NCI-H1105 treated with DMSO at 0.1 percent for 48 hours (cell line): Measurements from ENCODE around the gene DOCK4.
"Not testable (repeated sequence)": the region's sequence is repeated elsewhere in the genome, so short reads cannot be mapped to it uniquely, and the experiment has no call there.

Experiments used
- DNase-seq: peaks from one replicate; lab custom pipeline; 2025; lab: John Stamatoyannopoulos, UW

Gene DOCK4, protein sequence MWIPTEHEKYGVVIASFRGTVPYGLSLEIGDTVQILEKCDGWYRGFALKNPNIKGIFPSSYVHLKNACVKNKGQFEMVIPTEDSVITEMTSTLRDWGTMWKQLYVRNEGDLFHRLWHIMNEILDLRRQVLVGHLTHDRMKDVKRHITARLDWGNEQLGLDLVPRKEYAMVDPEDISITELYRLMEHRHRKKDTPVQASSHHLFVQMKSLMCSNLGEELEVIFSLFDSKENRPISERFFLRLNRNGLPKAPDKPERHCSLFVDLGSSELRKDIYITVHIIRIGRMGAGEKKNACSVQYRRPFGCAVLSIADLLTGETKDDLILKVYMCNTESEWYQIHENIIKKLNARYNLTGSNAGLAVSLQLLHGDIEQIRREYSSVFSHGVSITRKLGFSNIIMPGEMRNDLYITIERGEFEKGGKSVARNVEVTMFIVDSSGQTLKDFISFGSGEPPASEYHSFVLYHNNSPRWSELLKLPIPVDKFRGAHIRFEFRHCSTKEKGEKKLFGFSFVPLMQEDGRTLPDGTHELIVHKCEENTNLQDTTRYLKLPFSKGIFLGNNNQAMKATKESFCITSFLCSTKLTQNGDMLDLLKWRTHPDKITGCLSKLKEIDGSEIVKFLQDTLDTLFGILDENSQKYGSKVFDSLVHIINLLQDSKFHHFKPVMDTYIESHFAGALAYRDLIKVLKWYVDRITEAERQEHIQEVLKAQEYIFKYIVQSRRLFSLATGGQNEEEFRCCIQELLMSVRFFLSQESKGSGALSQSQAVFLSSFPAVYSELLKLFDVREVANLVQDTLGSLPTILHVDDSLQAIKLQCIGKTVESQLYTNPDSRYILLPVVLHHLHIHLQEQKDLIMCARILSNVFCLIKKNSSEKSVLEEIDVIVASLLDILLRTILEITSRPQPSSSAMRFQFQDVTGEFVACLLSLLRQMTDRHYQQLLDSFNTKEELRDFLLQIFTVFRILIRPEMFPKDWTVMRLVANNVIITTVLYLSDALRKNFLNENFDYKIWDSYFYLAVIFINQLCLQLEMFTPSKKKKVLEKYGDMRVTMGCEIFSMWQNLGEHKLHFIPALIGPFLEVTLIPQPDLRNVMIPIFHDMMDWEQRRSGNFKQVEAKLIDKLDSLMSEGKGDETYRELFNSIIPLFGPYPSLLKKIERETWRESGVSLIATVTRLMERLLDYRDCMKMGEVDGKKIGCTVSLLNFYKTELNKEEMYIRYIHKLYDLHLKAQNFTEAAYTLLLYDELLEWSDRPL (N-terminal part only)

DNA sequence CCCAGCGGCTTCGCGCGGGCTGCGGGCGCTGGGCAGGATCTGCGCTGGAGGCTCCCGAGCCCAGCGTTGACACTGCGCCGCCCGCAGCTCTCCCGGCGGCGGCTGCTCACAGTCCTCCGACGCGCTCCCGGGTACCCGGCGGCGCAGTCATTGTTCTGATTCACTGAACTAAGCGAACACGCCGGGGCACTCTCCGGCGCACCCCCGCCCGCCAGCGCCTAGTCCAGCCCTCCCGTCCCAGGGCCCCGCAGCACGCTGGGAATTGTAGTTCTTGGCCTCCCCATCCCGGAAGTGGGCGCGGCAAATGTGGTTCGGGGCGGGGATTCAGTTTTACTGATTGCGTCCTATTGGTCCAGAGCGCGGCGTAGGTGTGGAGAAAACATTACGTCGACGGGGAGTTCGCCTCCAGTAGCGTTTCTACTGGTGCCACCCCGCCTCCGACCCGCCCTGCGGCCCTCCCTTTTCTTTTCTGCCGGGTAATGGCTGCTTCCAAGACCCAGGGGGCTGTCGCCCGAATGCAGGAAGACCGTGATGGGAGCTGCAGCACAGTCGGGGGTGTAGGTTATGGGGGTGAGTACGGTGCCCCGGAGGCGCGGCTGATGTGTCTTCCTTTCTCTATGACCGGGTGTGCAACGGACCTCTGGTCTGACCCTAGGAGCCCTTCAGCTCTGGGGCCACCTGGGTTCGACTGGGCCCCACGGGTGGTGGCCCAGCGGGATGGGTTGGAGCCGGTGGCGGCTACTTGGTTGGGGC, at the start of gene DOCK4, which contains the start of gene ZNF277:
DOCK4 (minus strand) TSS at position 162 of the 753 bp plus-strand sequence. CDS start 261 bp downstream, outside the sequence.
ZNF277 (plus strand) TSS at position 458 of the 753 bp plus-strand sequence; CDS start at position 480, 22 bp downstream.
- peak; percentile 99 for DNase-seq

DNA sequence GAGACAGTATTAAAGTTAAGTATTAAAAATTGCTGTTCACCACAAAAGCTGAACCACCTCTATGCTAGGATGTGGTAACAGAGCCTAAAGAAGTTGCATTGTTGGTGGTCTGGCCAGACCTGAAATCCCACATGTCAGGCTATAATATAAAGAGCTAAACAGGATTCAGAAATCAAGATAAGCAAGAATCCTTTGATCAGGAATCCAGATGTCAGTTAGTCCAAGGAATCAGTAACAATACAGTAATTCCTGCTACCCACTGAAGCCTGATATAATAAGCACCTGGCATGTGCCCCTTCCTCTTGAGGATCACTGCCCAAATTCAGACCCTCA, 49.2 kb upstream of the DOCK4 start:
- no peak for DNase-seq

- no peak for DNase-seq
Measured at GRCh38 chr7:112254709-112255387, 48.6 kb upstream of the DOCK4 start.

GRCh38 chr7:112254156-112254555, 48.0 kb upstream of the DOCK4 start:
- DNase-seq, result peak; percentile 55

DNA sequence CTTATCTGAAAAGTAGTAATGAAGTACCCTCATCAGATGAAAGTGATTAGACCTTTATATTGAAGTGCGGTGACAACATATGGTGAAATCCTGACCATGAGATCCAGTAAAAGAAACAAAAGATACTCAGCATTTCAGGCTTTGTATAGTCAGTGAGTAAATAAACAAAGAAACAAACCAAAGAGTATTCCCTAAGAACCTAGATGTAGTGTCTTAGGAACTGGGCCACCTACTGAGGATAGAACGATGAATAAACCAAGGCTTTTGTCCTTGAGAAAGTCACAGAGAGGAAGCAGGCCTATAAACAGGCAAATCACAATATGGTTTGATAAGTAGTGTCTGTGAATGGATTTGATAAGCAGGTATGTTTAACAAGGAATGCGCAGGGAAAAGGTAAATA, 46.5 kb upstream of the DOCK4 start:
- DNase-seq, result no peak

- no peak for DNase-seq
Measured at GRCh38 chr7:112252141-112252540, 45.9 kb upstream of the DOCK4 start.

GRCh38 chr7:112249967-112250366, 43.8 kb upstream of the DOCK4 start:
- not testable (repeated sequence) for DNase-seq

DNA sequence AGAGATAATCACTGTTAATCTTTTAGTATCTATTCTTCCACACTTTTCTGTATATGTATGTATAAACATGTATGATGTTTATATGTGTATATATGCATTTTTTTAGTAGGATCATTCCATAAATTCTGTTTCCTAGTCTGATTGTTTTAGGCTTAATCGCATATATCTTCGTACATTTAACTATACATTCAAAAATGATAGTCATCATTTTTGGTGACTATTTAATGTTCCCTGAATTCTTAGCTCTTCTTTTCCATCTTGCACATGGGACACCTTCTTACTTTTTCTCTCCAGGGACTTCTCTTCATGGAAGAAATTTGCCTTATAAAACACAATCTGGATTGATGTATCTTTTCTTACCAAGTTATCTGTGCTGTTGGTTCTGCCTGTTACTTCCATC, 42.4 kb upstream of the DOCK4 start:
- DNase-seq, result no peak

GRCh38 chr7:112238852-112239610, 32.8 kb upstream of the DOCK4 start:
- no peak for DNase-seq

DNA sequence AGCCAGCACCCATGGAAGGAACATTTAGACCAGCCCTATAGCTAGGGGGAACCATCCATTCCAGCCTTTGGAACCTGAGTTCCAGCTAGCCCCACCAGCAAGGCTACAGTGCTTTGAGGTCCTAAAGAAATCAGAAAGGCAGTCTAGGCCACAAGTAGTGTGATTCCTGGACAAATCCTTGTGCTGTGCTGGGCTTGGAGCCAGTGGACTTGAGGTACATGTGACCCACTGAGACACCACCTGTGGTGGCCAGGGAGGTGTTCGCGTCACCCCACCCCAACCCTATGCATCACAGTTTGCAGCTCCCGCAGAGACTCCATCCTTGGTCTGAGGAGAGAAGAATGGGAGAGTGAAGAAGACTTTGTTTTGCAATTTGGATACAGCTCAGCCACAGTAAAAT, 32.1 kb upstream of the DOCK4 start:
- DNase-seq, result no peak

- DNase-seq, result no peak
Measured at GRCh38 chr7:112236597-112236996, 30.4 kb upstream of the DOCK4 start.

DNA sequence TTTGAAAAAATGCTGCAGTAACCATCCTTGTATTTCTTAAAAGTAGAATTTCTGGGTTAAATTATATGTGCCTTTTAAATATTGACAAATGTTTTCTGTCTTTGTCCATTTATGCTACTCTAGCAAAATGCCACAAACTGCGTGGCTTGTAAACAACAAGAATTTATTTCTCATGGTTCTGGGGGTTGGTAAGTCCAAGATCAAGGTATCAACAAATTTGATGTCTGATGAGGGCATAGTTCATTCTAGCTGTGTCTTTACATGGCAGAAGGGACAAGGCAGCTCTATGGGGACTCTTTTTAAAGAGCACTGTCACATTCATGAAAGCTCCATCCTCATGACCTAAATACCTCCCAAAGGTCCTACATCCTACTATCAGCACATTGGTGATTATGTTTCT, 27.9 kb upstream of the DOCK4 start:
- DNase-seq, result no peak

- DNase-seq, result no peak
Measured at GRCh38 chr7:112233048-112233697, 27.0 kb upstream of the DOCK4 start.

DNA sequence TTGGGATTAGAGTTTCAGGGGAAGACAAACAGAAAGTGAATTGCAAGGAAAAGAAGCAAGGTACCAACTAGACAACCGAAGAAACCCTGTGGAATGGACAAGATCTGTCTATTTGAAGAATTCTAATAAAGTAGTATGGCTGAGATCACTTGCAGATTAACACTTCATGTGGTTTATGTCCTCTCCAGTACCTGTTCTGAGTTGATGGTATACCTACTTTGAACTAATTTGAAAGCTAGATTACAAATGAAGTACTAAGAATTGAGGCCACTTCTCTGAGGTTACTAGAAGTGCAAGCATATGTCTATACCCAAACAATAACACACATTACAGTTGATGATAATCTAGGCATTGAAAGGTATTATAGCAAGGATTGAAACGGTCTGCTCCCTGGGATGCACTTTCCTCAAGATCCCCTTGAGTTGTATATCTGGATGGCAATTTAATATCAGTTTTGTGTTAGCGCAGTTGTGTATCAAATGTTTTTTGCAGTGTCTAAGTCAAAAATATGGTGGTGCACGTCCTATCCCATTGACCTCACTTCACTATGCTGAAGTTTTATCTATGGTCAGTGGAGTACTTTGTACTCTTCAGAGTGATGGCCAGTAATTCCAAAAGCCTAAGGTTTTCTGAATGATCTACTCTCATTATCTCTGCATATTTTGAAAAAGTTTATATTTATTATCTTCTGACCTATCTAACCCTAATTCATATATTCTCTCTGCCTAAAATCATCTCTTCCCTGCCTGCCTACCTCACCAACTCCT, 26.2 kb upstream of the DOCK4 start:
- no peak for DNase-seq

DNA sequence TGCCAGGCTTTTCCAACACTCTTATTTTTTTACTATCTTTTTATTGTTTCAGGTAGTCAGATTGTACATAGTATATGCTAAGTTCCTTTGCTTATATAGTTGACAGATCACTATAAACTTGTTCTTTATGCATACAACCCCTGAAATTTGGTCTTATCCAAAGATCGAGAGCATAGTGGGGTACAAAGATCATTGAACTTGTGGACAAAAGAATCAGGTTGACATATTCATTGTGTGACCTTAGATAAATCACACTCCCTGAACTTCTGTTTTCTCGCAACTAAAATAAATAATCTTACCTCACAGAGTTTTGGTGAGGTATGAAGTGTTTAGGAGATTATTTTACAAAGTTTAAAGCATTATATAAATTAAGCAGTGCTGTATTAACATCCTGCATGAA, 22.4 kb upstream of the DOCK4 start:
- DNase-seq, result no peak

DNA sequence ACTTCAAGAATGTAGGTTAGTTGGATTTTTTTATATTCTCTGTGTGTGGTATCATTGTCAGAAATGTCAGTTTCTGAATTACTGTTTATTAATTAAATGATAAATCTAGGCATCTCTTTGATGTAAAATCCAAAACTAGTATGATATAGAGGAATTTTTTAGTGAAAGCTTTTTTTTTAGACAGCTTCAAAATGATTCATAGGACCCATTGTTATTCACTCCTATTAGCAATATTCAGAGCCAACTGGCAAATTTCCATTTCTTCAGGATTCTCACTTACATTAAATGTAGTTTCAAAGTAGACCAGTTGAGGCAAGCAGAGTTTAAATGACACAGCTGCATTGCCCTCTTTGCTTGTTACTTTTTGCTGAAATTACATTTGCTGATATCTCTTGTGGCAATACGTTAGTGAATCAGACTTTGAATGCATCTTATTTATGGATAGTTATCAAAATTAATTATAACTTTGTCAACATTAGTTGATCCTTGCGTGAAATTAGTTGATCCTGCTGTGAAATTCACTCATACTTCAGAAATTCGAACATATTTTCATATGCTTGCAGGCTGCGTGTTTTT, 20.6 kb upstream of the DOCK4 start:
- DNase-seq, result no peak

DNA sequence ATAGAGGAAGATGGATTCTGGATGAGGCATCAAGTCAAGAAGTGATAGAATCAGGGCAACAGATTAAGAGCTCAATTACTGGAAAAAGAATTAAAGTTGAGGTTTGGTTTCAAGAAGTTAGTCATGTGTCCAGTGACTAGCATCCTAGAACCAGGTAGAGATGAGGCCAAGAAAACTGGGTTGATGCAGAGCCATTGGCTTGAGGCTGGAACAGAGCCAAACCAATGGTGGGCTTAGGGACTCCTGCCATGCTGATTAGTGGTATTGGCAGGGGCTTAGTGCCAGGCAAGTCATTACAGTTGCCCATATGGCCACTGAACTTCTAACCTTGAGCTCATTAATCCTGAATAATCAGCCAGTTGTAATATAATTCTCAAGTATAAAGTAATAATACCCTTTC, 18.8 kb upstream of the DOCK4 start:
- DNase-seq, result no peak

DNA sequence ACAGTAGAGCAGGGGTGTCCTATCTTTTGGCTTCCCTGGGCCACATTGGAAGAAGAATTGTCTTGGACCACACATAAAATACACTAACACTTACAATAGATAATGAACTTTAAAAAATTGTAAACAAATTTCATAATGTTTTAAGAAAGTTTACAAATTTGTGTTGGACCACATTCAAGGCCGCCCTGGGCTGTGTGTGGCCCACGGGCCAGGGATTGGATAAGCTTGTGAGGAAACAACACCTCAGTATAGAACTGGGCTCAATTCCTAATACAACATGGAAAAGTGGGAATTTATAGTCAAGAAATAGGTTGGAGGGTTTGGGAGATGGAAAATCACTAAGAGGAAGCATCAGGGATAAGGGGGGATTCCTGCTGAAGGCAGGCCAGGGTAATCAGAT, 18.0 kb upstream of the DOCK4 start:
- no peak for DNase-seq

DNA sequence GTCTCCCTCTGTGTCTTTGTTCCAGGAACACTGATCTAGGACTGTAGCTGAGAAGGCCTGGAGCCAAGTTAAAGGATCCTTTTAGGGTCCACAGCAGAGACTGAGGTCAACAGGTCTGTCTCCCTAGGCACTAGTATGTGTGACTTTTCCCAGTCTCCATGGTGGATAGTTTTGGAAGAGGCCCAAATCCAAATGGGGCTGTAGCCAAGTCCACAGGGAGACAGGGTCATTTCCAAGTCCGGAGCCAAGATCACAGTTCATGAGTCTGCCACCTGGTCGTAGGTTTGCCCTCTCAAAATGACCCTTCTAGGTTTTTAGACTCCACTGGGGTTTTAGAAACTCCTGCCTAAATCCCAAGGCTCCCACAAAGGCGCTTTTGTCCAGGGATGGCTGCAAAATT, 17.1 kb upstream of the DOCK4 start:
- no peak for DNase-seq
